HepG2 (cell line): ENCODE measurements around the gene ECT2. TPM values are rescaled to one million over a fixed set of nuclear protein-coding genes. Genes with fewer than 3 reads are reported as not detected.

Source experiments
- ATAC-seq: fragments of 200-7000 bp; cut with Tn5 transposase; 3 replicates; pipeline ENCODE4 v1.9.1; 2020; ENCODE audit warnings: mild to moderate bottlenecking, moderate library complexity
- BruUV-seq: library from RNA; stranded (reverse); fragments of 400-500 nt; replicated peaks from 2 replicates; lab custom pipeline; 2021; lab: Mats Ljungman, UMichigan
- CTCF ChIA-PET: fragments of 300-600 bp; formaldehyde crosslinking; extraction: SDS; loops from one replicate; lab custom pipeline; 2021; ENCODE audit warnings: low total read pairs, inconsistent platforms, low intra/inter-chr PET ratio; lab: Yijun Ruan, JAX
- POLR2A ChIA-PET: fragments of 350-600 bp; sonication (Branson Sonifier 250); formaldehyde crosslinking; loops from one replicate; lab custom pipeline; 2020; ENCODE audit warnings: antibody characterized with exemption, inconsistent platforms; lab: Yijun Ruan, JAX
- DNase-seq: peaks from one replicate; pipeline ENCODE4 v3.0.0-alpha.2; 2015; ENCODE audit warnings: low spot score
- FAIRE-seq: peaks from 3 replicates; lab custom pipeline; 2011; peaks lifted over from hg19 to GRCh38; lab: Jason Lieb, UNC
- H2AFZ ChIP-seq: one replicate; pipeline ENCODE4 v1.6.1; 2011; ENCODE audit warnings: low read length, inconsistent platforms
- H3K27ac ChIP-seq: fragments of 300-600 bp; 3 replicates; pipeline ENCODE4 v1.8.0; 2011; ENCODE audit warnings: mixed run types, mild to moderate bottlenecking, mixed read lengths, low read length, inconsistent platforms; ENCODE audit not compliant: insufficient read depth; ENCODE audit errors: extremely low read length
- H3K27me3 ChIP-seq, 2 experiments: fragments of 200-600 bp in 1 of 2; 2 replicates in 1 of 2; 3 replicates in 1 of 2; pipeline versions ENCODE4 v1.6.0 to v1.8.0; 2011; ENCODE audit warnings: low read length in 2 of 2, mild to moderate bottlenecking in 2 of 2, moderate library complexity in 2 of 2, inconsistent platforms in 1 of 2; ENCODE audit not compliant: insufficient read depth in 2 of 2, control insufficient read depth in 1 of 2
- H3K36me3 ChIP-seq, 2 experiments: fragments of 200-600 bp in 1 of 2; replicated peaks in 1 of 2; 2 replicates in 1 of 2; 3 replicates in 1 of 2; pipeline versions ENCODE4 v1.5.1 to v1.8.0; 2011; ENCODE audit warnings: low read length in 2 of 2, inconsistent platforms in 1 of 2; ENCODE audit not compliant: insufficient read depth in 2 of 2, control insufficient read depth in 1 of 2
- H3K4me1 ChIP-seq: 2 replicates; pipeline ENCODE4 v1.5.1; 2012; ENCODE audit warnings: low read length, inconsistent platforms; ENCODE audit not compliant: insufficient read depth
- H3K4me2 ChIP-seq: 2 replicates; pipeline ENCODE4 v1.6.0; 2011; ENCODE audit warnings: low read depth, low read length, inconsistent platforms
- H3K4me3 ChIP-seq, 3 experiments: fragments of 200-600 bp in 1 of 3; sonication (generic), shearing (Covaris generic) in 1 of 3; replicated peaks in 1 of 3; 2 replicates each; pipeline ENCODE4 v1.5.1; 2011 to 2016; ENCODE audit warnings: low read length in 3 of 3, inconsistent platforms in 2 of 3, low read depth in 2 of 3, mild to moderate bottlenecking in 2 of 3, control low read depth in 1 of 3, mixed read lengths in 1 of 3; ENCODE audit not compliant: insufficient read depth in 1 of 3
- H3K79me2 ChIP-seq: one replicate; pipeline ENCODE4 v1.6.1; 2011; ENCODE audit warnings: low read length, inconsistent platforms; ENCODE audit not compliant: insufficient read depth
- H3K9ac ChIP-seq: 2 replicates; pipeline ENCODE4 v1.6.0; 2011; ENCODE audit warnings: mild to moderate bottlenecking, low read depth, low read length, inconsistent platforms; ENCODE audit not compliant: insufficient read depth
- H3K9me3 ChIP-seq: 2 replicates; pipeline ENCODE4 v1.5.1; 2012; ENCODE audit warnings: mild to moderate bottlenecking, low read length
- H4K20me1 ChIP-seq: 2 replicates; pipeline ENCODE4 v1.6.0; 2011; ENCODE audit warnings: inconsistent platforms, mild to moderate bottlenecking, low read length, moderate library complexity; ENCODE audit not compliant: insufficient read depth
- BCL6 ChIP-seq: IDR thresholded peaks from 2 replicates; pipeline ENCODE4 v1.6.1; 2016; ENCODE audit warnings: missing genetic modification reagents, missing compliant biosample characterization
- FOSL2 ChIP-seq: sonication (generic); formaldehyde crosslinking; IDR thresholded peaks from 2 replicates; pipeline ENCODE4 v1.4.0; 2020; ENCODE audit warnings: missing genetic modification reagents
- HMGA1 ChIP-seq: sonication (generic); formaldehyde crosslinking; conservative IDR thresholded peaks from 2 replicates; pipeline ENCODE4 v1.4.0; 2020; ENCODE audit warnings: missing genetic modification reagents
- JDP2 ChIP-seq: sonication (generic); formaldehyde crosslinking; IDR thresholded peaks from 2 replicates; pipeline ENCODE4 v1.8.1; 2022; ENCODE audit warnings: missing genetic modification reagents, borderline replicate concordance
- MAFF ChIP-seq: IDR thresholded peaks from 2 replicates; pipeline ENCODE4 v1.6.1; 2011; ENCODE audit warnings: low read depth, low read length, improper control_type of control experiment
- NCOA1 ChIP-seq: sonication (generic); formaldehyde crosslinking; IDR thresholded peaks from 2 replicates; pipeline ENCODE4 v1.9.0; 2021; ENCODE audit warnings: missing genetic modification reagents
- NFE2 ChIP-seq: sonication (generic); formaldehyde crosslinking; IDR thresholded peaks from 2 replicates; pipeline ENCODE4 v1.4.0; 2020; ENCODE audit warnings: missing genetic modification reagents
- NFE2L2 ChIP-seq: fragments of 150-350 bp; IDR thresholded peaks from 2 replicates; pipeline ENCODE4 v1.6.1; 2014; ENCODE audit warnings: low read length
- NFIB ChIP-seq: sonication (generic); formaldehyde crosslinking; IDR thresholded peaks from 2 replicates; pipeline ENCODE4 v1.9.0; 2021; ENCODE audit warnings: missing genetic modification reagents, mild to moderate bottlenecking, borderline replicate concordance
- SALL1 ChIP-seq: sonication (generic); formaldehyde crosslinking; IDR thresholded peaks from 2 replicates; pipeline ENCODE4 v1.8.0; 2022; ENCODE audit warnings: mild to moderate bottlenecking, missing genetic modification reagents
- TCF12 ChIP-seq, 2 experiments: fragments of 450-650 bp in 1 of 2; sonication (generic) in 1 of 2; formaldehyde crosslinking in 1 of 2; IDR thresholded peaks; 2 replicates each; pipeline versions ENCODE4 v1.6.1 to v1.8.0; 2017 to 2022; ENCODE audit warnings: antibody characterized with exemption in 1 of 2, mild to moderate bottlenecking in 1 of 2, missing genetic modification reagents in 1 of 2, moderate library complexity in 1 of 2
- TEF ChIP-seq: sonication (generic); formaldehyde crosslinking; IDR thresholded peaks from 2 replicates; pipeline ENCODE4 v1.5.0; 2020; ENCODE audit warnings: missing genetic modification reagents
- TOE1 ChIP-seq: sonication (generic); formaldehyde crosslinking; IDR thresholded peaks from 2 replicates; pipeline ENCODE4 v1.4.0; 2020; ENCODE audit warnings: mild to moderate bottlenecking, missing genetic modification reagents
- U2AF2 ChIP-seq: fragments of 200-400 bp; formaldehyde crosslinking; IDR thresholded peaks from 2 replicates; pipeline ENCODE4 v1.6.1; 2017; ENCODE audit warnings: low read depth, mild to moderate bottlenecking, low read length
- ZNF225 ChIP-seq: sonication (generic); formaldehyde crosslinking; IDR thresholded peaks from 2 replicates; pipeline ENCODE4 v1.4.0; 2020; ENCODE audit warnings: mild to moderate bottlenecking, missing genetic modification reagents
- ZNF230 ChIP-seq: sonication (generic); formaldehyde crosslinking; IDR thresholded peaks from 2 replicates; pipeline ENCODE4 v1.4.0; 2020; ENCODE audit warnings: mild to moderate bottlenecking, missing genetic modification reagents
- ZNF24 ChIP-seq: fragments of 450-650 bp; IDR thresholded peaks from 2 replicates; pipeline ENCODE4 v1.6.1; 2017; ENCODE audit warnings: antibody characterized with exemption, mild to moderate bottlenecking
- ZNF468 ChIP-seq: sonication (generic); formaldehyde crosslinking; IDR thresholded peaks from 2 replicates; pipeline ENCODE4 v1.8.0; 2022; ENCODE audit warnings: mild to moderate bottlenecking, moderate library complexity, missing genetic modification reagents
- ZNF850 ChIP-seq: sonication (generic); formaldehyde crosslinking; conservative IDR thresholded peaks from 2 replicates; pipeline ENCODE4 v1.9.0; 2021; ENCODE audit warnings: mild to moderate bottlenecking, missing genetic modification reagents
- WGBS: methylation state at CpG from one replicate; pipeline ENCODE4 v1.1.6; 2017; ENCODE audit warnings: low lambda C conversion rate; 5-methylcytosine and 5-hydroxymethylcytosine counted together
- in situ Hi-C: cut with HindIII; loops from 2 replicates; pipeline ENCODE4 v1.10.0; 2017; ENCODE audit warnings: low pct_unique_long_range_greater_than_20kb; ENCODE audit not compliant: extremely low pct_ligation_motif_present
- intact Hi-C: fragments of 100-400 bp; cut with micrococcal nuclease; formaldehyde crosslinking; loops from one replicate; pipeline ENCODE4 v1.10.0; 2022; ENCODE audit not compliant: unreplicated experiment
- polyA plus RNA-seq, 8 experiments: library from polyadenylated mRNA; depleted of rRNA in 3 of 8; stranded (reverse) in 7 of 8; unstranded in 1 of 8; fragments of >200 nt; fragmentation: Illumina TruSeq in 4 of 8; extraction: Trizol in 4 of 8; gene quantifications; 2 replicates each; pipeline versions ENCODE4 v1.2.1 to v1.2.3, GENCODE V29; 2011 to 2016; ENCODE audit warnings: low read depth in 4 of 8, missing spikeins in 1 of 8, mixed read lengths in 1 of 8; ENCODE audit not compliant: insufficient read depth in 1 of 8
- total RNA-seq, 5 experiments: library from RNA; depleted of rRNA; stranded (reverse); fragments of >200 nt; fragmentation: Illumina TruSeq; extraction: Trizol; gene quantifications; 2 replicates each; pipeline ENCODE4 v1.2.3, GENCODE V29; 2016; ENCODE audit warnings: low read depth in 1 of 5

The ECT2 gene
- total and polyA plus RNA-seq, 2 of the 13 experiments (the other 11 are each of a cell fraction or from before 2014, with no cell fraction given): 21.6 to 52.0 TPM

- Histone ChIP-seq H2AFZ (no peak overlapping the region), H3K4me3 (no peak overlapping the region), H3K27ac (no peak overlapping the region), H3K27me3 (no peaks in the 10 kb centered on the region; a peak in 1 of 5 replicates), H3K36me3 (no peaks in the 10 kb centered on the region), H3K9ac (no peak overlapping the region), H3K9me3 (no peaks in the 10 kb centered on the region), H3K4me1 (no peaks in the 10 kb centered on the region), H3K79me2 (no peaks in the 10 kb centered on the region), H4K20me1 (no peaks in the 10 kb centered on the region), H3K4me2 (no peak overlapping the region)
- POLR2A ChIA-PET: no interaction called here
- ATAC-seq (no peak), FAIRE-seq (no peak), DNase-seq (no peak)
- CTCF ChIA-PET: no interaction called here
- intact Hi-C loops: no loop called here
- in situ Hi-C loops: no loop called here
- no TSS peak for BruUV-seq
- TF ChIP-seq ZNF850 (CRISPR knock-in tag) (no peak), U2AF2 (no peak), TEF (CRISPR knock-in tag) (no peak), ZNF230 (CRISPR knock-in tag) (no peak), ZNF24 (no peak), TOE1 (CRISPR knock-in tag) (no peak)
Observed at GRCh38 chr3:172855037-172855436, 104.5 kb downstream of the ECT2 start.

- Histone ChIP-seq H3K36me3 (no peaks in the 10 kb centered on the region), H3K27ac (no peak overlapping the region), H3K27me3 (no peaks in the 10 kb centered on the region; a peak in 1 of 5 replicates), H3K4me2 (no peak overlapping the region), H3K4me3 (no peak overlapping the region), H3K4me1 (no peaks in the 10 kb centered on the region), H2AFZ (no peak overlapping the region), H3K9me3 (no peaks in the 10 kb centered on the region), H3K9ac (no peak overlapping the region), H4K20me1 (no peaks in the 10 kb centered on the region), H3K79me2 (no peaks in the 10 kb centered on the region)
- POLR2A ChIA-PET: no interaction called here
- DNase-seq (peak; percentile 40), ATAC-seq (peak; percentile 35; the same call in 1 of the 3 replicates), FAIRE-seq (no peak)
- intact Hi-C loops (no loop called here), in situ Hi-C loops (no loop called here)
- 1% methylated on average over 4 of the region's 4 CpGs for WGBS
- no TSS peak for BruUV-seq
- CTCF ChIA-PET: no interaction called here
- no peak for TF ChIP-seq SALL1 (CRISPR knock-in tag)
- no peak for TF ChIP-seq NCOA1
- TF ChIP-seq ZNF225: no peak
- no peak for TF ChIP-seq TCF12 (IDR thresholded peaks at IDR 0.05)
- TF ChIP-seq TCF12 (CRISPR knock-in tag; IDR thresholded peaks at IDR 0.05): no peak
- TF ChIP-seq NFE2L2: peak; percentile 73; the same call in 1 of the 2 replicates
- TF ChIP-seq HMGA1 (CRISPR knock-in tag): no peak
- 0 out of 2 replicates have a peak, but pooled peaks have one; percentile 52 for TF ChIP-seq BCL6 (CRISPR knock-in tag)
- TF ChIP-seq NFE2 (CRISPR knock-in tag): peak; percentile 53; the same call in 1 of the 2 replicates
- TF ChIP-seq JDP2: no peak
- no peak for TF ChIP-seq NFIB
- peak; percentile 43 for TF ChIP-seq FOSL2 (CRISPR knock-in tag)
- peak; percentile 73 for TF ChIP-seq MAFF
- TF ChIP-seq ZNF468 (CRISPR knock-in tag): no peak
Observed at GRCh38 chr3:172856795-172857742, 106.5 kb downstream of the ECT2 start.
